ENCODE measurements around the gene MUC21.

DNA sequence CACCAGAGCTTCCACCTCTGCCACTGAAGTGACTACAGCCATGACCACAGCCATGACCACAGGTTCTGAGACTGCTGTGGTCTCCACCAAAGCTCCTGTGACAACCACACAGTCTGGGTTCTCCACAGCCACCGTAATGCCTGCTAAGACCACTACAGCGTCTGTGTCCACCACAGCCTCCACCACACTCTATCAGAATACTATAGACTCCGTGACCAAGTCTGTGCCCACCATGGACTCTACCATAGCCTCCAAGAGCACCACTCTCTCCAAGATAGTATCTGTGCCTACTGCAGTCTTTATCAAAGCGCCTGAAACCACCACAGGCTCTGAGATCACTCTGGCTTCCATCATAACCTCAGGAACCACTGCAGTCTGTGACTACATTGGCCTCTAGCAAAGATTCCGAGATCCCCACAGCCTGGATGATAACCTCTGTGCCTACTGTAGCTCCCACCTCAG is 18.3 kb upstream of the MUC21 start:
- TF ChIP-seq, protein P1, sequence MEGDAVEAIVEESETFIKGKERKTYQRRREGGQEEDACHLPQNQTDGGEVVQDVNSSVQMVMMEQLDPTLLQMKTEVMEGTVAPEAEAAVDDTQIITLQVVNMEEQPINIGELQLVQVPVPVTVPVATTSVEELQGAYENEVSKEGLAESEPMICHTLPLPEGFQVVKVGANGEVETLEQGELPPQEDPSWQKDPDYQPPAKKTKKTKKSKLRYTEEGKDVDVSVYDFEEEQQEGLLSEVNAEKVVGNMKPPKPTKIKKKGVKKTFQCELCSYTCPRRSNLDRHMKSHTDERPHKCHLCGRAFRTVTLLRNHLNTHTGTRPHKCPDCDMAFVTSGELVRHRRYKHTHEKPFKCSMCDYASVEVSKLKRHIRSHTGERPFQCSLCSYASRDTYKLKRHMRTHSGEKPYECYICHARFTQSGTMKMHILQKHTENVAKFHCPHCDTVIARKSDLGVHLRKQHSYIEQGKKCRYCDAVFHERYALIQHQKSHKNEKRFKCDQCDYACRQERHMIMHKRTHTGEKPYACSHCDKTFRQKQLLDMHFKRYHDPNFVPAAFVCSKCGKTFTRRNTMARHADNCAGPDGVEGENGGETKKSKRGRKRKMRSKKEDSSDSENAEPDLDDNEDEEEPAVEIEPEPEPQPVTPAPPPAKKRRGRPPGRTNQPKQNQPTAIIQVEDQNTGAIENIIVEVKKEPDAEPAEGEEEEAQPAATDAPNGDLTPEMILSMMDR (IDR thresholded peaks at IDR 0.05; ENCODE audit: low read length): no peak
- no peak for TF ChIP-seq EZH2 (IDR thresholded peaks at IDR 0.05; ENCODE audit: borderline replicate concordance, low read length)

Measured in OCI-LY1 (cell line).